ENCODE measurements around the gene FIGLA.
"Not testable (repeated sequence)": the region's sequence is repeated elsewhere in the genome, so short reads cannot be mapped to it uniquely, and the experiment has no call there.

The FIGLA gene

DNA sequence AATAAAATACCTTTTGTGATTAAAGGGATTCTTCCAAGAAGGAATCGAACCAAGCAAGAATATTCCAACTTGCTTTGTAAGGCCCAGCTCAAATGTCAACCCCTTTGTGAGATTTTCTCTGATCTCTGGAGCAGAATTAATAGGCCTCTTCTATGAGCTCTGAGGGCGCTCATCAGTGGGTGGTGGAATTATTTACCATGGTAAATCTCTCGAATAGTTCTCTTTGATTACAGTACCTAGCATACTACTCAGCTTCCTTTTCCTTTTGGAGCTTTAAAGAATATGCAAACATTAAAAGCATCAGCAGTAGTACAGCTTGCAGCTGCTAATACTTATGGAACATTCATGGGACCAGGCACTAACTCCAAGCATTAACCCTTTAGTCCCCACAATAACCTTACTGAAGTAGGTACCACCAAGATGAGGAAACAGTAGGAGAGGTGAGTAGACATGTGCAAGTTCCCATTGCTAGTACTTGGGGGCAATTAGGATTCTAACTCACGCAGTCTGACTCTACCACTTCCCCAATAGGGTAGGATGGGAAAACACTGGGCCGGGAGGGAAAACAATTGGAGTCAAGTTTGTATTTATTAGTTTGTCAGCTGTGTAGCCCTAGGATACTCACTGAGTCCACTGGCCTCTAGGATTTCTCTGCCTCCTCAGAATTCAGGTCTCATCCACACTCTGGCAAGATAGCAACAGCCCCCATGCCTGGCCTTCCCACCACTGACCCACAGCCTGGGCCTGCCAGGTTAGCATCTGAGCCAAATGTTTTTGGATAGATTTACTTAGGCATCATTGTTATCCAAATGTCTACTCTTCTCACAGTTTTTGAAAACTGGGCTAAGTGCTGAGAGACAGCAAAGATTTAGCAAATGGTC lies 44.1 kb downstream of the FIGLA start:
- no peak overlapping the region for H3K4me3 ChIP-seq (ENCODE audit: low read depth, low read length)
- TF ChIP-seq, protein P1, sequence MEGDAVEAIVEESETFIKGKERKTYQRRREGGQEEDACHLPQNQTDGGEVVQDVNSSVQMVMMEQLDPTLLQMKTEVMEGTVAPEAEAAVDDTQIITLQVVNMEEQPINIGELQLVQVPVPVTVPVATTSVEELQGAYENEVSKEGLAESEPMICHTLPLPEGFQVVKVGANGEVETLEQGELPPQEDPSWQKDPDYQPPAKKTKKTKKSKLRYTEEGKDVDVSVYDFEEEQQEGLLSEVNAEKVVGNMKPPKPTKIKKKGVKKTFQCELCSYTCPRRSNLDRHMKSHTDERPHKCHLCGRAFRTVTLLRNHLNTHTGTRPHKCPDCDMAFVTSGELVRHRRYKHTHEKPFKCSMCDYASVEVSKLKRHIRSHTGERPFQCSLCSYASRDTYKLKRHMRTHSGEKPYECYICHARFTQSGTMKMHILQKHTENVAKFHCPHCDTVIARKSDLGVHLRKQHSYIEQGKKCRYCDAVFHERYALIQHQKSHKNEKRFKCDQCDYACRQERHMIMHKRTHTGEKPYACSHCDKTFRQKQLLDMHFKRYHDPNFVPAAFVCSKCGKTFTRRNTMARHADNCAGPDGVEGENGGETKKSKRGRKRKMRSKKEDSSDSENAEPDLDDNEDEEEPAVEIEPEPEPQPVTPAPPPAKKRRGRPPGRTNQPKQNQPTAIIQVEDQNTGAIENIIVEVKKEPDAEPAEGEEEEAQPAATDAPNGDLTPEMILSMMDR (IDR thresholded peaks at IDR 0.05; ENCODE audit: low read depth, low read length, missing control alignments), result no peak
- DNase-seq, result no peak
- no peaks in the 10 kb centered on the region for H3K27me3 ChIP-seq (replicated peaks)
- in situ Hi-C loops (cut with HindIII; ENCODE audit: low pct_ligation_motif_present, low sequenced_read_pairs), result no loop called here
- H3K36me3 ChIP-seq (replicated peaks), result no peaks in the 10 kb centered on the region
- H3K27ac ChIP-seq, result no peak overlapping the region

GRCh38 chr2:70745276-70745825 lies 45.1 kb downstream of the FIGLA start:
- TF ChIP-seq, protein P1 (IDR thresholded peaks at IDR 0.05; ENCODE audit: low read depth, low read length, missing control alignments), result no peak
- in situ Hi-C loops (cut with HindIII; ENCODE audit: low pct_ligation_motif_present, low sequenced_read_pairs), result no loop called here
- Histone ChIP-seq H3K27me3 (replicated peaks) (no peaks in the 10 kb centered on the region), H3K36me3 (replicated peaks) (no peaks in the 10 kb centered on the region), H3K4me3 (ENCODE audit: low read depth, low read length) (no peak overlapping the region), H3K27ac (no peak overlapping the region)
- DNase-seq, result no peak

- DNase-seq, result no peak
- H3K27me3 ChIP-seq (replicated peaks), result no peaks in the 10 kb centered on the region
- TF ChIP-seq, protein P1 (IDR thresholded peaks at IDR 0.05; ENCODE audit: low read depth, low read length, missing control alignments), result no peak
- in situ Hi-C loops (cut with HindIII; ENCODE audit: low pct_ligation_motif_present, low sequenced_read_pairs), result no loop called here
- H3K4me3 ChIP-seq (ENCODE audit: low read depth, low read length), result no peak overlapping the region
- no peak overlapping the region for H3K27ac ChIP-seq
- H3K36me3 ChIP-seq (replicated peaks), result no peaks in the 10 kb centered on the region
Measured at GRCh38 chr2:70744397-70744796, 46.0 kb downstream of the FIGLA start.

- in situ Hi-C loops (cut with HindIII; ENCODE audit: low pct_ligation_motif_present, low sequenced_read_pairs), result no loop called here
- H3K27me3 ChIP-seq (replicated peaks), result no peaks in the 10 kb centered on the region
- no peak overlapping the region for H3K27ac ChIP-seq
- no peak overlapping the region for H3K4me3 ChIP-seq (ENCODE audit: low read depth, low read length)
- no peaks in the 10 kb centered on the region for H3K36me3 ChIP-seq (replicated peaks)
- TF ChIP-seq, protein P1 (IDR thresholded peaks at IDR 0.05; ENCODE audit: low read depth, low read length, missing control alignments), result no peak
- DNase-seq, result no peak
Measured at GRCh38 chr2:70743677-70744076, 46.8 kb downstream of the FIGLA start.

- H3K27me3 ChIP-seq (replicated peaks), result no peaks in the 10 kb centered on the region
- H3K4me3 ChIP-seq (ENCODE audit: low read depth, low read length), result no peak overlapping the region
- no peaks in the 10 kb centered on the region for H3K36me3 ChIP-seq (replicated peaks)
- no peak overlapping the region for H3K27ac ChIP-seq
- in situ Hi-C loops (cut with HindIII; ENCODE audit: low pct_ligation_motif_present, low sequenced_read_pairs), result no loop called here
- no peak for DNase-seq
- TF ChIP-seq, protein P1 (IDR thresholded peaks at IDR 0.05; ENCODE audit: low read depth, low read length, missing control alignments), result no peak
Measured at GRCh38 chr2:70743068-70743467, 47.4 kb downstream of the FIGLA start.

DNA sequence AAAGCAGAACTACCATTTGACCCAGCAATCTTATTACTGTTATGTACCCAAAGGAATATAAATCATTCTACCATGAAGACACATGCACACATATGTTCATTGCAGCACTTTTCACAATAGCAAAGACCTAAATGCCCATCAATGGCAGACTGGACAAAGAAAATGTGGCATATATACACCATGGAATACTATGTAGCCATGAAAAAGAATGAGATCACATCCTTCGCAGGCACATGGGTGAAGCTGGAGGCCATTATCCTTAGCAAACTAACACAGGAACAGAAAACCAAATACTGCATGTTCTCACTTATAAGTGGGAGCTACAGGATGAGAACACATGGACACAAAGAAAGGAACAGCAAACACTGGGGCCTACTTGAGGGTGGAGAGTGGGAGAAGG lies 51.0 kb downstream of the FIGLA start:
- DNase-seq; in situ Hi-C loops (cut with HindIII; ENCODE audit: low pct_ligation_motif_present, low sequenced_read_pairs); H3K4me3 ChIP-seq (ENCODE audit: low read depth, low read length); H3K27ac ChIP-seq; H3K36me3 ChIP-seq (replicated peaks); H3K27me3 ChIP-seq (replicated peaks): not testable (repeated sequence)

Data from brain microvascular endothelial cell (primary cell).